ENCODE results near the gene SQSTM1. TPM values are rescaled to one million over a fixed set of nuclear protein-coding genes. Genes with fewer than 3 reads are reported as not detected.

SQSTM1 gene
- total RNA-seq, 1 experiment from 2014 or later = 341 TPM

GRCh38 chr5:179797741-179798140 is 23.0 kb upstream of the SQSTM1 start:
- H3K9ac ChIP-seq (ENCODE audit: low read length) = no peak overlapping the region
- no peak overlapping the region for H3K4me2 ChIP-seq (ENCODE audit: low read length)
- no peak overlapping the region for H2AFZ ChIP-seq (ENCODE audit: low read length)
- H3K27ac ChIP-seq (ENCODE audit: low read length) = no peak overlapping the region
- no peaks in the 10 kb centered on the region for H3K27me3 ChIP-seq (ENCODE audit: low read length)
- no peak for TF ChIP-seq EZH2 (IDR thresholded peaks at IDR 0.05; ENCODE audit: low read length, unreplicated experiment)
- TF ChIP-seq, protein P1, sequence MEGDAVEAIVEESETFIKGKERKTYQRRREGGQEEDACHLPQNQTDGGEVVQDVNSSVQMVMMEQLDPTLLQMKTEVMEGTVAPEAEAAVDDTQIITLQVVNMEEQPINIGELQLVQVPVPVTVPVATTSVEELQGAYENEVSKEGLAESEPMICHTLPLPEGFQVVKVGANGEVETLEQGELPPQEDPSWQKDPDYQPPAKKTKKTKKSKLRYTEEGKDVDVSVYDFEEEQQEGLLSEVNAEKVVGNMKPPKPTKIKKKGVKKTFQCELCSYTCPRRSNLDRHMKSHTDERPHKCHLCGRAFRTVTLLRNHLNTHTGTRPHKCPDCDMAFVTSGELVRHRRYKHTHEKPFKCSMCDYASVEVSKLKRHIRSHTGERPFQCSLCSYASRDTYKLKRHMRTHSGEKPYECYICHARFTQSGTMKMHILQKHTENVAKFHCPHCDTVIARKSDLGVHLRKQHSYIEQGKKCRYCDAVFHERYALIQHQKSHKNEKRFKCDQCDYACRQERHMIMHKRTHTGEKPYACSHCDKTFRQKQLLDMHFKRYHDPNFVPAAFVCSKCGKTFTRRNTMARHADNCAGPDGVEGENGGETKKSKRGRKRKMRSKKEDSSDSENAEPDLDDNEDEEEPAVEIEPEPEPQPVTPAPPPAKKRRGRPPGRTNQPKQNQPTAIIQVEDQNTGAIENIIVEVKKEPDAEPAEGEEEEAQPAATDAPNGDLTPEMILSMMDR (conservative IDR thresholded peaks at IDR 0.05; ENCODE audit: low read depth, low read length) = no peak
- TF ChIP-seq EZH2phosphoT487 (IDR thresholded peaks at IDR 0.05; ENCODE audit: borderline replicate concordance, low read length) = no peak
- DNase-seq (no peak), ATAC-seq (no peak)
- BruUV-seq (replicated peaks) = no TSS peak
- peaks cover 15% of the 10 kb centered on the region for H3K4me1 ChIP-seq (ENCODE audit: insufficient read depth, low read length)
- H3K9me2 ChIP-seq (replicated peaks; ENCODE audit: low read length) = no peaks in the 10 kb centered on the region
- intact Hi-C loops (cut with micrococcal nuclease) = no loop called here
- H3F3A ChIP-seq (ENCODE audit: low read length, unreplicated experiment) = no peaks in the 10 kb centered on the region
- peaks cover 9% of the 10 kb centered on the region for H3K79me2 ChIP-seq (ENCODE audit: low read length)
- H3K36me3 ChIP-seq (ENCODE audit: low read depth, low read length) = no peaks in the 10 kb centered on the region
- ChIA-PET CTCF (no interaction called here), POLR2A (ENCODE audit: unreplicated experiment) (no interaction called here)
- no peaks in the 10 kb centered on the region for H3K9me3 ChIP-seq (ENCODE audit: low read length)
- no peak overlapping the region for H3K4me3 ChIP-seq (ENCODE audit: low read length)
- no peaks in the 10 kb centered on the region; the same call in 1 of the 2 replicates for H4K20me1 ChIP-seq (ENCODE audit: low read length)

DNA sequence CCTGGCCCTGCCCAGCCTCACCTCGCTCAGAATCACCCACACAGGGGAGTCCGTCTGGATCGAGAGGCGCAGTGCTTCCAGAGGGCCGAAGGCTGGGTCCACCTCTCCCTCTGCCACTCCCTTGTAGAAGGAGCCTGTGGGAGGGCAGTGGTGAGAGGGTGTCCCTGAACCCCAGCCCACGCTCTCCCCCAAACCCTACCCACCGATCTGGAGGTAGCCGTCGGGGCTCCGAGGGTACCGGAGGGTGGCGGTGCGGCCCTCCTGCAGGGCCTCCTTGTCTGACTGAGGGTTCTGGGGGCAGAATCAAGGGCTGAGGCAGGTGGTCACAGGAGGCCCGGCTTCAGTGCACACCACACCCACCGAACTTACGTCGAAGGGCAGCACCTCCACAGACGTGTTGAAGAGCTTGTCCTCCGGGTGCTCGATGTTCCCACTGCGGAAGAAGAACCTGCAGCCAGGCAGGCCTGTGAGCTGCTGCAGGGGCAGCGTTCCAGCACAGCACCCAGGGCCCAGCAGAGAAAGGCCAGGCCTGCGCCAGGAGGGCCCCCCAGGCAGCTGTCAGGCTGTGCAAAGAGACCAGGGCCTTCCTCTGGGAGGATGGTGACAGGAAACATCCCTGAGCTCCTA is 22.4 kb upstream of the SQSTM1 start:
- ChIA-PET POLR2A (ENCODE audit: unreplicated experiment) (no interaction called here), CTCF (no interaction called here)
- Histone ChIP-seq H3K36me3 (ENCODE audit: low read depth, low read length) (no peaks in the 10 kb centered on the region), H3K9ac (ENCODE audit: low read length) (no peak overlapping the region), H3K4me2 (ENCODE audit: low read length) (no peak overlapping the region), H3K79me2 (ENCODE audit: low read length) (peaks cover 14% of the 10 kb centered on the region), H3K4me1 (ENCODE audit: insufficient read depth, low read length) (peaks cover 20% of the 10 kb centered on the region), H3K9me3 (ENCODE audit: low read length) (no peaks in the 10 kb centered on the region), H4K20me1 (ENCODE audit: low read length) (no peaks in the 10 kb centered on the region; the same call in 1 of the 2 replicates), H3K27me3 (ENCODE audit: low read length) (no peaks in the 10 kb centered on the region), H3K27ac (ENCODE audit: low read length) (no peak overlapping the region), H2AFZ (ENCODE audit: low read length) (no peak overlapping the region), H3K9me2 (replicated peaks; ENCODE audit: low read length) (no peaks in the 10 kb centered on the region), H3K4me3 (ENCODE audit: low read length) (no peak overlapping the region), H3F3A (ENCODE audit: low read length, unreplicated experiment) (no peaks in the 10 kb centered on the region)
- TF ChIP-seq, protein P1 (conservative IDR thresholded peaks at IDR 0.05; ENCODE audit: low read depth, low read length) = no peak
- TF ChIP-seq EZH2 (IDR thresholded peaks at IDR 0.05; ENCODE audit: low read length, unreplicated experiment) = no peak
- no peak for TF ChIP-seq EZH2phosphoT487 (IDR thresholded peaks at IDR 0.05; ENCODE audit: borderline replicate concordance, low read length)
- ATAC-seq = no peak
- no TSS peak for BruUV-seq (replicated peaks)
- DNase-seq = no peak
- intact Hi-C loops (cut with micrococcal nuclease) = no loop called here

DNA sequence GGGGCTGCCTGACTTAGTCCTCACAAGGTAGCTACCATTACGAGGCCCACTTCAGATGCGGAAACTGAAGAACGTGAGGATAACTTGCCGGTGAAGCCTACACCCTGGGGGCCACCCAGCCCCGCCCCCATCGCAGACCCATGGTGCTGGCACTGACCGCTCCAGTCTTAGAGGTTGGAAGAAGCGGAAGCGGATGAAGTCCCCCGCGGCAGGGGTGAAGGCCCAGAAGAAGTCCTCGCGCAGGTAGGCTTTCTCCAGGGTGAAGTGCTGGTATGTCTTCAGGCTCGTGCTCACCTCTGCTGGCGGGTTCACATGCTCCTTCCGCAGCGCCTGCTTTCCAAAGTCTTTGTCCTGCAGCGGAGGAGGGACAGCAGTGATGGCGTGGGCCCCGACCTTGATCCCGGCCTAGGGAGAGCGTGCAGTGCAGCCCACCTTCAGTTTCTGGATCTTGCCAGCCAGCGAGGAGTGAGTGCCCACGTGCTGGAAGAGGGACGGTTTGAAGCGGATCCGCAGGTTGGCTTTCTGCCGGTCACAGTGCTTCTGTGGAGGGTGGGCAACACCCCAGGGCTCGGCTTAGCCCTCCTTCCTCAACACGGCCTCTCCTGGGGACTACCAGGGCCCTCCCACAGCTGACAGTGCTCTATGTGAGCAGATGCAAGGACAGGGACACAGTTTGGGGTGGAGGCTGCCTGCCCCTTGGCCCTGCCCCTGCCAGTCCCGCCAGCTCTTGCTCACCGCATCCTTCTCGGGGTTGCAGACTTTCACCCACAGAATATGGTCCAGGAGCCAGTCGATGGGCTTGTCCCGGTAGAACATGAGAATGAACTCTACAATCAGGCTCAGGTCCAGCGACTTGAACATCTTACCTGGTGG is 21.7 kb upstream of the SQSTM1 start:
- Histone ChIP-seq H3K36me3 (ENCODE audit: low read depth, low read length) (no peaks in the 10 kb centered on the region), H3K4me1 (ENCODE audit: insufficient read depth, low read length) (peaks cover 26% of the 10 kb centered on the region), H4K20me1 (ENCODE audit: low read length) (no peaks in the 10 kb centered on the region; the same call in 1 of the 2 replicates)

More for the DNA sequence above, 21.7 kb upstream of the SQSTM1 start:
- Histone ChIP-seq H3F3A (ENCODE audit: low read length, unreplicated experiment) (no peaks in the 10 kb centered on the region), H3K79me2 (ENCODE audit: low read length) (peaks cover 21% of the 10 kb centered on the region), H3K4me3 (ENCODE audit: low read length) (no peak overlapping the region), H3K27ac (ENCODE audit: low read length) (no peak overlapping the region), H2AFZ (ENCODE audit: low read length) (no peak overlapping the region), H3K9me2 (replicated peaks; ENCODE audit: low read length) (no peaks in the 10 kb centered on the region), H3K4me2 (ENCODE audit: low read length) (no peak overlapping the region), H3K9ac (ENCODE audit: low read length) (no peak overlapping the region), H3K9me3 (ENCODE audit: low read length) (no peaks in the 10 kb centered on the region), H3K27me3 (ENCODE audit: low read length) (no peaks in the 10 kb centered on the region)
- TF ChIP-seq EZH2 (IDR thresholded peaks at IDR 0.05; ENCODE audit: low read length, unreplicated experiment) = no peak
- TF ChIP-seq, protein P1 (conservative IDR thresholded peaks at IDR 0.05; ENCODE audit: low read depth, low read length) = no peak
- no peak for TF ChIP-seq EZH2phosphoT487 (IDR thresholded peaks at IDR 0.05; ENCODE audit: borderline replicate concordance, low read length)
- DNase-seq (no peak), ATAC-seq (no peak)
- BruUV-seq (replicated peaks) = TSS peak; percentile 19
- ChIA-PET POLR2A (ENCODE audit: unreplicated experiment) (no interaction called here), CTCF (no interaction called here)
- intact Hi-C loops (cut with micrococcal nuclease) = no loop called here

All from PC-3 (cell line).